ENCODE measurements around the gene HERC3.

HERC3 gene

GRCh38 chr4:88693792-88694191 is 101.5 kb downstream of the HERC3 start:
- H3K4me3 ChIP-seq (ENCODE audit: control insufficient read depth, low read depth, low read length), result no peak overlapping the region
- no peak for DNase-seq (ENCODE audit: low read depth)
- TF ChIP-seq CTCF (IDR thresholded peaks at IDR 0.05; ENCODE audit: control insufficient read depth, insufficient read depth, low read depth, low read length, missing control alignments), result no peak

GRCh38 chr4:88696630-88697029 is 104.3 kb downstream of the HERC3 start:
- TF ChIP-seq CTCF (IDR thresholded peaks at IDR 0.05; ENCODE audit: control insufficient read depth, insufficient read depth, low read depth, low read length, missing control alignments), result no peak
- peak overlapping the region; percentile 72 for H3K4me3 ChIP-seq (ENCODE audit: control insufficient read depth, low read depth, low read length)
- DNase-seq (ENCODE audit: low read depth), result no peak

GRCh38 chr4:88697141-88697540 is 104.9 kb downstream of the HERC3 start:
- no peak for DNase-seq (ENCODE audit: low read depth)
- no peak for TF ChIP-seq CTCF (IDR thresholded peaks at IDR 0.05; ENCODE audit: control insufficient read depth, insufficient read depth, low read depth, low read length, missing control alignments)
- H3K4me3 ChIP-seq (ENCODE audit: control insufficient read depth, low read depth, low read length), result peak overlapping the region; percentile 72

- H3K4me3 ChIP-seq (ENCODE audit: control insufficient read depth, low read depth, low read length), result peak within 1 kb of the TSS; percentile 72
- no peak for DNase-seq (ENCODE audit: low read depth)
- TF ChIP-seq CTCF (IDR thresholded peaks at IDR 0.05; ENCODE audit: control insufficient read depth, insufficient read depth, low read depth, low read length, missing control alignments), result no peak
These were observed 105.5 kb downstream of the HERC3 start, which contains the start of gene NAP1L5 for GRCh38 chr4:88697588-88698329. Gene NAP1L5 (minus strand): TSS chr4:88697829. CDS start chr4:88697754, 75 bp downstream.

GRCh38 chr4:88698519-88698918 is 106.2 kb downstream of the HERC3 start:
- DNase-seq (ENCODE audit: low read depth), result no peak

GRCh38 chr4:88702782-88703181 is 110.5 kb downstream of the HERC3 start:
- no peak for DNase-seq (ENCODE audit: low read depth)
- TF ChIP-seq CTCF (IDR thresholded peaks at IDR 0.05; ENCODE audit: control insufficient read depth, insufficient read depth, low read depth, low read length, missing control alignments), result no peak
- H3K4me3 ChIP-seq (ENCODE audit: control insufficient read depth, low read depth, low read length), result no peak overlapping the region

More at GRCh38 chr4:88698519-88698918, 106.2 kb downstream of the HERC3 start:
- TF ChIP-seq CTCF (IDR thresholded peaks at IDR 0.05; ENCODE audit: control insufficient read depth, insufficient read depth, low read depth, low read length, missing control alignments), result no peak
- H3K4me3 ChIP-seq (ENCODE audit: control insufficient read depth, low read depth, low read length), result no peak overlapping the region

Data from AG09309 (cell line).